IMR-90 (cell line): ENCODE measurements around the gene GAB1. TPM values are rescaled to one million over a fixed set of nuclear protein-coding genes. Genes with fewer than 3 reads are reported as not detected.

ENCODE experiments used
- ATAC-seq: fragments of 200-7000 bp; cut with Tn5 transposase; 2 replicates; pipeline ENCODE4 v1.9.1; 2020; ENCODE audit warnings: low read depth, mild to moderate bottlenecking, moderate library complexity
- BruUV-seq: library from RNA; stranded (reverse); fragments of 400-500 nt; replicated peaks from 2 replicates; lab custom pipeline; 2021; lab: Mats Ljungman, UMichigan
- CTCF ChIA-PET: fragments of 300-600 bp; formaldehyde crosslinking; extraction: SDS; loops from one replicate; lab custom pipeline; 2021; ENCODE audit warnings: antibody characterized with exemption; lab: Yijun Ruan, JAX
- POLR2A ChIA-PET: fragments of 300-600 bp; sonication (Branson Sonifier 250); formaldehyde crosslinking; loops from one replicate; lab custom pipeline; 2022; ENCODE audit warnings: antibody characterized with exemption; ENCODE audit not compliant: unreplicated experiment; lab: Charles Lee
- DNase-seq: peaks from one replicate; pipeline ENCODE4 v3.0.0; 2013
- H2AFZ ChIP-seq: replicated peaks from 2 replicates; pipeline ENCODE3; 2013; ENCODE audit warnings: low read length, mild to moderate bottlenecking; ENCODE audit not compliant: poor library complexity
- H2AK5ac ChIP-seq: 2 replicates; pipeline ENCODE4 v1.6.1; 2013; ENCODE audit warnings: low read depth, low read length, inconsistent platforms
- H2AK9ac ChIP-seq: replicated peaks from 2 replicates; pipeline ENCODE3; 2013; ENCODE audit warnings: mild to moderate bottlenecking, low read depth, low read length, moderate library complexity; ENCODE audit not compliant: poor library complexity
- H2BK120ac ChIP-seq: 2 replicates; pipeline ENCODE4 v1.6.1; 2013; ENCODE audit warnings: low read depth, low read length, inconsistent platforms
- H2BK15ac ChIP-seq: 3 replicates; pipeline ENCODE4 v1.6.1; 2013; ENCODE audit warnings: low read depth, low read length, inconsistent platforms
- H2BK20ac ChIP-seq: 2 replicates; pipeline ENCODE4 v1.6.1; 2013; ENCODE audit warnings: low read depth, mild to moderate bottlenecking, inconsistent platforms, low read length, moderate library complexity
- H2BK5ac ChIP-seq: 2 replicates; pipeline ENCODE4 v1.6.1; 2013; ENCODE audit warnings: mild to moderate bottlenecking, low read depth, low read length, inconsistent platforms; ENCODE audit not compliant: poor library complexity, severe bottlenecking
- H3K14ac ChIP-seq: replicated peaks from 2 replicates; pipeline ENCODE4 v1.6.1; 2013; ENCODE audit warnings: low read depth, low read length, inconsistent platforms
- H3K18ac ChIP-seq: 2 replicates; pipeline ENCODE4 v1.6.1; 2013; ENCODE audit warnings: low read depth, low read length, control low read depth
- H3K23ac ChIP-seq: 2 replicates; pipeline ENCODE4 v1.6.1; 2013; ENCODE audit warnings: low read depth, low read length, inconsistent platforms
- H3K27ac ChIP-seq: 2 replicates; pipeline ENCODE4 v1.5.1; 2013; ENCODE audit warnings: mild to moderate bottlenecking, control low read depth, low read length; ENCODE audit not compliant: insufficient read depth
- H3K27me3 ChIP-seq: 2 replicates; pipeline ENCODE4 v1.6.1; 2013; ENCODE audit warnings: low read length; ENCODE audit not compliant: control insufficient read depth, insufficient read depth
- H3K36me3 ChIP-seq: 2 replicates; pipeline ENCODE4 v1.6.1; 2013; ENCODE audit warnings: low read length, mixed read lengths; ENCODE audit not compliant: control insufficient read depth, insufficient read depth
- H3K4ac ChIP-seq: 2 replicates; pipeline ENCODE4 v1.6.1; 2013; ENCODE audit warnings: low read depth, low read length, inconsistent platforms
- H3K4me1 ChIP-seq: 2 replicates; pipeline ENCODE4 v1.6.1; 2013; ENCODE audit warnings: low read length, mixed read lengths; ENCODE audit not compliant: control insufficient read depth, insufficient read depth
- H3K4me2 ChIP-seq: 2 replicates; pipeline ENCODE4 v1.6.1; 2013; ENCODE audit warnings: low read depth, mild to moderate bottlenecking, control low read depth, low read length, moderate library complexity
- H3K4me3 ChIP-seq: 2 replicates; pipeline ENCODE4 v1.5.1; 2013; ENCODE audit warnings: low read depth, mild to moderate bottlenecking, control low read depth, low read length, moderate library complexity; ENCODE audit not compliant: insufficient read depth
- H3K56ac ChIP-seq: 2 replicates; pipeline ENCODE4 v1.6.1; 2013; ENCODE audit warnings: low read length, inconsistent platforms; ENCODE audit not compliant: insufficient read depth; ENCODE audit errors: extremely low read depth
- H3K79me1 ChIP-seq, 2 experiments: 2 replicates each; pipeline ENCODE4 v1.6.1; 2013; ENCODE audit warnings: low read length in 2 of 2, inconsistent platforms in 1 of 2, low read depth in 1 of 2
- H3K9ac ChIP-seq: 2 replicates; pipeline ENCODE4 v1.6.1; 2013; ENCODE audit warnings: low read depth, low read length, control low read depth
- H3K9me1 ChIP-seq: 2 replicates; pipeline ENCODE4 v1.6.1; 2013; ENCODE audit warnings: low read length, inconsistent platforms; ENCODE audit not compliant: insufficient read depth
- H3K9me3 ChIP-seq: 2 replicates; pipeline ENCODE4 v1.6.1; 2013; ENCODE audit warnings: low read length; ENCODE audit not compliant: control insufficient read depth, insufficient read depth
- H4K20me1 ChIP-seq: 2 replicates; pipeline ENCODE4 v1.6.1; 2013; ENCODE audit warnings: low read length, inconsistent platforms; ENCODE audit not compliant: insufficient read depth
- H4K5ac ChIP-seq: 2 replicates; pipeline ENCODE4 v1.6.1; 2013; ENCODE audit warnings: mild to moderate bottlenecking, low read depth, low read length, control low read depth
- H4K8ac ChIP-seq, 2 experiments: 2 replicates each; pipeline ENCODE4 v1.6.1; 2013; ENCODE audit warnings: low read depth in 2 of 2, low read length in 2 of 2, control low read depth in 1 of 2, inconsistent platforms in 1 of 2
- H4K91ac ChIP-seq: 2 replicates; pipeline ENCODE4 v1.6.1; 2013; ENCODE audit warnings: low read depth, low read length, inconsistent platforms; ENCODE audit not compliant: insufficient read depth
- MAFK ChIP-seq: IDR thresholded peaks from 2 replicates; pipeline ENCODE4 v1.6.1; 2012; ENCODE audit warnings: low read depth, low read length, improper control_type of control experiment
- RAD21 ChIP-seq: IDR thresholded peaks from 2 replicates; pipeline ENCODE4 v1.6.1; 2012; ENCODE audit warnings: low read length, improper control_type of control experiment
- WGBS, 2 experiments: methylation state at CpG; one replicate each; pipeline versions ENCODE4 v1.1.5 to v1.1.7; 2013; ENCODE audit warnings: missing lambda C conversion rate in 2 of 2; ENCODE audit not compliant: insufficient read length in 1 of 2; ENCODE audit errors: extremely low coverage in 2 of 2; 5-methylcytosine and 5-hydroxymethylcytosine counted together
- dilution Hi-C: fragments of 300-500 bp; cut with HindIII; formaldehyde crosslinking; loops from one replicate; pipeline ENCODE4 v1.14.3; 2018; ENCODE audit warnings: low sequenced_read_pairs; ENCODE audit not compliant: unreplicated experiment
- in situ Hi-C: fragments of 300-500 bp; cut with MboI; formaldehyde crosslinking; loops from 3 replicates; pipeline ENCODE4 v1.14.3; 2019; ENCODE audit warnings: low sequenced_read_pairs, inconsistent platforms, mixed read lengths
- intact Hi-C: fragments of 100-400 bp; cut with micrococcal nuclease; formaldehyde crosslinking; loops from 2 replicates; pipeline ENCODE4 v1.10.0; 2022
- polyA plus RNA-seq, 3 experiments: library from polyadenylated mRNA; depleted of rRNA; stranded (reverse); fragments of >200 nt; gene quantifications; 2 replicates each; pipeline ENCODE4 v1.2.3, GENCODE V29; 2012; ENCODE audit warnings: low replicate concordance in 1 of 3
- total RNA-seq: library from RNA; depleted of rRNA; stranded (reverse); fragments of >200 nt; gene quantifications from 2 replicates; pipeline ENCODE4 v1.2.3, GENCODE V29; 2012

GAB1 gene
- total and polyA plus RNA-seq, 2 of the 4 experiments (the other 2 are of a cell fraction) = 2.8 to 12.0 TPM

GRCh38 chr4:143337600-143338287 is 1.1 kb downstream of the GAB1 start:
- Histone ChIP-seq H2AFZ (peak overlapping the region; percentile 100), H2BK15ac (peak overlapping the region; percentile 0; the same call in 1 of the 3 replicates), H2BK20ac (no peak overlapping the region), H4K20me1 (peaks cover 17% of the 10 kb centered on the region; the same call in 1 of the 2 replicates), H2BK120ac (no peak overlapping the region), H3K36me3 (no peaks in the 10 kb centered on the region), H3K23ac (peak overlapping the region; percentile 89), H3K9me3 (no peaks in the 10 kb centered on the region), H3K9me1 (no peaks in the 10 kb centered on the region), H4K91ac (no peak overlapping the region; the same call in 1 of the 2 replicates), H2BK5ac (peak overlapping the region; percentile 88), H3K4ac (peak overlapping the region; percentile 24), H3K9ac (peak overlapping the region; percentile 76), H3K4me3 (peak overlapping the region; percentile 94), H3K56ac (peak overlapping the region; percentile 61; the same call in 1 of the 2 replicates), H2AK5ac (no peak overlapping the region), H3K79me1 (peaks cover 5 to 30% of the 10 kb centered on the region in 2 experiments; a peak in 3 of 4 replicates), H3K14ac (peak overlapping the region; percentile 73), H2AK9ac (peak overlapping the region; percentile 66), H3K27me3 (no peaks in the 10 kb centered on the region), H4K8ac (peak overlapping the region in 1 of 2 experiments; percentile 39; a peak in 1 of 4 replicates), H4K5ac (no peak overlapping the region), H3K4me1 (peaks cover 2% of the 10 kb centered on the region; the same call in 1 of the 2 replicates), H3K4me2 (peak overlapping the region; percentile 71), H3K27ac (peak overlapping the region; percentile 93), H3K18ac (peak overlapping the region; percentile 16; the same call in 1 of the 2 replicates)
- DNase-seq = peak; percentile 58
- TF ChIP-seq RAD21 (peak; percentile 9; the same call in 1 of the 2 replicates), MAFK (no peak)
- in situ Hi-C loops (loop anchor here (25.0 kb wide), 1 partner anchor 125 kb away; no protein-coding TSS in a partner anchor), dilution Hi-C loops (no loop called here), intact Hi-C loops (loop anchor here (2.0 to 5.0 kb wide), 3 partner anchors 45 to 145 kb away; no protein-coding TSS in a partner anchor)
- ChIA-PET POLR2A (no interaction called here), CTCF (no interaction called here)
- 0% methylated on average over 10 of the region's 25 CpGs; no CpG with 5 or more reads in 1 of the 2 experiments for WGBS, 2 experiments
- no peak; the same call in 1 of the 2 replicates for ATAC-seq
- no TSS peak for BruUV-seq
